Hematopoietic multipotent progenitor cell treated with erythropoietin and hydrocortisone succinate and interleukin-3 and kit ligand, for 8 days (in vitro differentiated cells): Measurements from ENCODE around the gene PAX3.
A peak's percentile ranks its signal among the peaks of the same experiment; 100 is the strongest.

Experiments used
- DNase-seq: peaks from one replicate; pipeline ENCODE4 v3.0.0-alpha.2; 2015

Gene PAX3

GRCh38 chr2:222298311-222299150 lies at the start of gene PAX3:
Gene PAX3, minus strand, starts transcription at chr2:222298998. Its CDS starts 383 bp downstream, at chr2:222298615.
- no peak for DNase-seq

GRCh38 chr2:222341331-222341730 lies 42.5 kb upstream of the PAX3 start:
- no peak for DNase-seq

DNA sequence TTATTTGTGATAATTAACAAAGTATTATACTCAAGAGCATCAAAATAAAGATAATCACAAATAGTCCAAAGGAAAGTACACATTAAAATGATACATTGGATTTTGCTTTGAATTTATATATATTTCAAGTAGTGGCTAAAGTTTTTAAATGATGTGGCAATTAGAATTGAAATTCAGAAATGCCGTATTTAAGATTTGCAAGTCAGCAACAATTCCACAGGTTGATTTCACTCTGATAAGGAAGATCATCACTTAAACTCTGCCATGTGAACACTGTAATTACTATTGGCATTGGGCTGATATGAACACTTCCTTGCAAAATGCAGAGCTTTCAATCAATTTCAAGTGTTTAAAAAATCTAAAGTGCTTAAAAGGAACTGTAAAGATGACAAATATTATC lies 39.6 kb upstream of the PAX3 start:
- no peak for DNase-seq

DNA sequence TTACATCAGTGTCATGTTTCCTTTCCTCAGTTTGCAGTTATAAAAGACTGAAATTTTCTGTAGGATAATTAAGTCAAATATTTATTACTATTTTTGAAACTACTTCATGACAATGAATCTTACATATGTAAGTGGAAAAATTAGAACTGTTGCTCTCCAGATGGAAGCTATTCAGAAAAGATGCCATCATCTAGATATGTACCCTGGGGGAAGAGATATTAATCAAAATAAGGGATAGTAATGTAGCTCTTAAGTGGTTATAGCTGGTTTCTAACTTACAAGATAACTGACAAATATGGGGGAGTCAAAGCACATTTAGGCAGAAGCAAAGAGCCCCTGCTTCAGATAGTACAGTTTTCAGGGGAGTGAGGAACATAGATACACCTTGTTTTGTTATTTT lies 38.1 kb upstream of the PAX3 start:
- DNase-seq = no peak

DNA sequence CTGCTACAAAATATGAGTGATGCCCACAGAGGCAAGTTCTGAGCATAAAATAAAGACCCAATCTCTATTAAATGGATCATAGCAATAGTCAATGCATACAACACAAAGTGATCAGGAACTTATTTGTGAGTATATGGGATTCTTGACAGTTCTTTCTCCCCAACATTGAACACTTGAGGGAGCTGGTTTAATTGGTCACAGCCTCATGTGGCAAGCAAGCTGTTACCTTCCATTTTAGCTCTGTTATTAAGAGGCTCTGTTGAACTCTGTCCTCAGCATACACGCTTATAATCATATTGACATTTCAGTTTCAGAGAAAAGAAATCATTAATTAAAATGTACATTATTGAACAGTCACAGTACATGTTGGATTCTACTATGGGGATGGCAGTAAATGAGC lies 37.6 kb upstream of the PAX3 start:
- DNase-seq = no peak

DNA sequence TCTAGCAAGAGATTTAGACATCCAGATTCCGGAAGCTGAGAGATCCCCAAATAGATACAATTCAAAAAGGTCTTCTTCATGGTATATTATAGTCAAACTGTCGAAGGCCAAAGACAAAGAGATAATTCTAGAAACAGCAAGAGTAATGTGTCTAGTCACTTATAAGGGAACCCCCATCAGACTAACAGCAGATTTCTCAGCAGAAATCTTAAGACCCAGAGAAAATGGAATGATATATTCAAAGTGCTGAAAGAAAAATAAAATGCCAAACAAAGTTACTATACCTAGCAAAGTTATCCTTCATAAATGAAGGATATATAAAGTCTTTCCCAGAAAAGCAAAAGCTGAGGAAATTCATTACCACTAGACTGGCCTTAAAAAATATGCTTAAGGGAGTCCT lies 36.1 kb upstream of the PAX3 start:
- no peak for DNase-seq

DNA sequence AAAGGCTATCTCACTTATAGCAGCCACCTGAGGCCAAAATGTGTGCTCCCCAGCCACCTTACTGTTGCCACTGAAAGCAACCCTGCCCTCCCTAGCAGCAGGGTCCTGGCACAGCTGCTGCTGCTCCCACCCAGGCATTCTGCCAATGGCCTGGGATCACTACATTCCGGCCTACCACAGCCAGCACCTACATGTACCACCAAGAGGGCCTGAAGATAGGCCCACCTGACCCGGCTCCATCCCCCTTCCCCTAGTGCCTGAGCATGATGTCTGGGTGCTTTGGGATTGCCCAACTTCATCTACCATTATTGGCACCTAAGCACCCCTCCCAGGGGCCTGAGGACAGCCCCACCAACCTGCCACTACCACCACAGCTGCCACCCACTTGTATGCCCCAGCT lies 34.6 kb upstream of the PAX3 start:
- DNase-seq = no peak

DNA sequence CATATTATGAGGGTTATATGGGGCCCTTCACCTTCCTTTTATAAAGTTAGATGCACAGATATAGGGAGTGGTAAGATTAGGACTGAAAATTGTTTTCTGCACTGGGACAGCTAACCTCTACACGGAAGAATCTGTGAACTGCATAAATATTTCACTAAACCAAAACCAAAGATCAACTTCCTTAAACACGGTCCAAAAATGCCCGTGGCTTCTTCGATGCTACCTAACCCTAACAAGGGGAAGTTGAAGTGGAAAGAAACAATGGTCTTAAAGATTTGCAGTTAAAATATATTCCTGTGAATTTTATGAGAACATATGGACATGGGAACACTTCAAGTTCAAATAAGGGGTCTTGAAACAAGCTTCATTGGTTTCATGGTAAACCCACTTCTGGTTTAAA lies 33.3 kb upstream of the PAX3 start:
- no peak for DNase-seq

DNA sequence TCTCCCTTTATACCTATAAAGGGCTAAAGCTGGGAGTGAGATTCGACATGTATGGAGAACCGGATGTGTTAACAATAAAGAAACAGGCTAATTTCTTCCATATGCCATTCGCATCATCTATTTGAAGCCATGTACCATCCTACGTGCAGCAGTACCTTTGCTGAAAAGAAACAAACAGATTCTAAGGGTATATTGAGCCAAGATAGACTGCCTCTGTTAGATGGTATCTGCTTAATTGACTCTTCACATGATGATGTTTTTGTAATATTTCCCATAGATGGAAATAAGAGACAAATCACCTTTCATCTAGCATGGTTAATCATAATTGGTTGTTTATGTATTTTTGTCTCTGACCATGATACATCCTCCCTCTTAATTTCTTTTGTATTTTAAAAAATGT lies 32.1 kb upstream of the PAX3 start:
- DNase-seq = no peak

DNA sequence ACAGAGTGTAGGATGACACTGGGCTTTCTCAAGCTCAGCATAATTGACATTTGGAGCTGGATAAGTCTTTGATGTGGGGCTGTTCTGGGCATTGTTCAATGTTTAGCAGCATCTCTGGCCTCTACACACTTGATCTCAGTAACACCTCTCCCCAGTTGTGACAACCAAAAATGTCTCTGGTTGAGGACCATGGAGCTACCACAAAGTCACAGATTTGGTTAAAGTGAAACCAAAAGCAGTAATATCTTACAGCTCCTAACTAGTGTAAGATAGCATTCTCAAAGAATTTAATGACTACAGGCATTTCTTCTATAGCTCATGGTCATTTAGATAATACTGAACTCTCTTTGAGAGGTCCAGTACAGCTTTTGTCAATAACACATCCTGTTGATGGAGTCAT lies 23.4 kb upstream of the PAX3 start:
- no peak for DNase-seq

DNA sequence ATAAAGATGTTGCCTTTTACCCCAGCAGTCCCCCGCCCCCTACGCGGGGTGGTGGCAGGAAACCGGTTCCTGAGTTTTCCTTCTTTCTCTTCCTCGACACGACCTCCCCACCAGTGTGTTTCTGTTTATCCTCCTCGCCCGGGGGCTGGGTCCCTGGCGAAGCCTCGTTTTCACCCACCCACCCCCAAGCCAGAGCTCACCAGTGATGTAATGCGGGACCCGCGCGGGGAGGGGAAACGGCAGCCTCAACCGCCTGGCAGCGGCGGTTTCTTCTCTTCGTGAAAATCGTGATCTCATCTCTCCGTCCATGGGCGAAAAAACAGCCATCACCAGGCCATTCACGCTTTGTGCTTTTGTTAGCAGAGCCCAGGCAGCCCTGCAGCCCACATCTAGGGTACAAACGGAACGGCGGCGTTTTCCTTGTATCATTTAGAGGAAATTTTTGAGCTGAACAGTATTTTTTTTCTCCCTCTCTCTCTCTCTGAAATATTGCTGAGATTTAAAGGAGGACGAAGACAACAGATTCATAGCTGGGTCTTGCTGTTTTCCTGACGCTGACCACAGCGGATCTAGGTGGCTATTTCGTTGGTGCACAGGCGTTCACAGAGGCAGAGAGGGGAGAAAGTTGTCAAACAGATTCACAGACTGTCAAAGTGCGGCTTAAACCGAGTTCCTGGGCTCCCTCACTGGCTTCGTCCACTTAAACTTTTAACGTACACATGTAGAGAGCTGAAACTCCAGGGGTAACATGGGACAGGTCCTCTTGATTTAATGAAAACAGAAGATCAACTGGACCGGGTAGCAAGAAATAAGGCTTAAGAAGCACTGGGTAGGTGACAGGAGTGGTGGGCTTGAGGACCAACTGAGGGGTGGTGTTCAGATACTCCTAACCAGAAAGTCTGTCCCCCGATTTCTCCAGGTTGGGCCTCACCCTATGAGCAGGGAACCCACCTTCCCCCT lies 21.9 kb upstream of the PAX3 start:
- DNase-seq = no peak

DNA sequence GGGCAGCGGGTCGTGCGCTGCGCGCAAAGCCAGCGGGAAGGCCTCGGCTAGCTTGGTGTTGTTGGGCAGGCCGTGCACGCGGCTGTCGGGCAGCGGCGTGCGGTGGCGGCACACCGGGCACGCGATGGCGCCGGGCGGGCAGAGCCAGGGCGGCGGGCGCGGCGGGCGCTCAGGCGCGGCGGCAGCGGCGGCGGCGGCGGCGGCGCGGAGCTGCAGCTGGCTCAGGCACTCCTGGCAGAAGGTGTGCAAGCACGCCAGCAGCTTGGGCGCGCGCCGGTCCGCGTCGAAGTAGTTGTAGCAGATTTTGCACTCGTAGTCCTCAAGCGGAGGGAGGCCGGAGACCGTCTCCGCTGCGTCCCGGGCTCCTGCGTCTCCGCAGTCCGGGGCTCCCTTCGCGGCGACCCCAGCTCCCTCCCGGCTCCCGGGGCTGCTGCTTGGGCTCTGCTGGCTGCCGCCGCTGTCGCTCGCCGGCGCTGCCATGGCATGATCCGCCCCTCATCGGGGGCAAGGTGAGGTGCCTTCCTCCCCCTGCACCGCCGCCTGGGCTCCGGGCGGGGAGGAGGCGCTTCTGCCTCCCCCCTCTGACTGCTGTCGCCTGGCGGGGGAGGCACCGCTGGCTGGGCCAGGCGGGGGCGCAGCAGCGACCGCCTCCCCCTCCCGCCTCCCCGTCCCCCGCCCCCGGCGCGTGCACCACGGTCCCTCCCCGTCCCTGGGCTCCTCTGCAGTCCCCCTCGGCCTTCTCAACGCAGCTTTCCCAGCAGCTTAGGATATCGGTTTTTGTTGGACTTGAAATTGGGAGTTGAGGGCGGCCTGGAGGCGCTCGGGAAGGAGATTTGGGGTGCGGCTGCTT lies 21.0 kb upstream of the PAX3 start:
- no peak for DNase-seq

DNA sequence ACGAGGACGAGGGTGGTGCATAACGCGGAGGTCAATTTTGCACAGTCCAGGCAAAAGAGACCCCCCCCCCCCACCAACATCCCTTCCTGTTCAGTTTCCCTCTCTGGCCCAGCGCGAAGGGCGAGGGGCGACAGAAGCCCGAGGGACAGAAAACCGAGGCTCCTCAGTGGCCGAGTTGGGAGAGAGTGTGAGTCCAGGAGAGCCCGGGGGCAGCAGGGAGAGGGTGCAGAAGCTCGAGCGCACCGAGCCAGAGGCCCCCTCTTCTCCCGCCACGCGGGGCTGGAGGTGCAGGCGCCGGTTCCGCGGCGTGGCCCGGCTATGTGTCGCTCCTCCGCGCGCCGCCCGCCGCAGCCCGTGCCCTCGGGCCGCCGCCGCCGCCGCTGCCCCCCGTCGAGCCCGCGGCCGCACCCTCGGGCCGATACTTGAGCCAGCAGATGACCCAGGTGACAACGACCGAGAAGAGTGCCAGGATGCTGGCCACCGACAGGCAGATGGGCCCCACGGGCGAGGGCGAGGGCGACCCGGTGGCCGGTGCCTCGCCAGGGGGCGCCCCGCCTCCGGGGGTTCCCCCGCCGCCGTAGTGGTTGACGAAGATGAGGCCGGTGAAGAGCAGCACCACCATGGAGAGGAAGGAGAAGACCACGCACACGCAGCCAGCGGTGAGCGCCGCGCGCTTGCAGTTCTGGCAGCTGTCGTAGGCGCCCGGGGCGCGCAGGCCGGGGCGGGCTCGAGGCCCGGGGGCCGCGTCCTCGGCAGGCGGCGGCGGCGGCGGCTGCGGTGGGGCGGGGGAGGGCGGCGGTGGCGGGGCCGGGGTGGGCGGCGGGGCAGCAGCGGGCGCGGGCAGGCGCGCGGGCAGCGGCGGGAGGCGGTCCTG lies 20.2 kb upstream of the PAX3 start:
- peak; percentile 14 for DNase-seq

DNA sequence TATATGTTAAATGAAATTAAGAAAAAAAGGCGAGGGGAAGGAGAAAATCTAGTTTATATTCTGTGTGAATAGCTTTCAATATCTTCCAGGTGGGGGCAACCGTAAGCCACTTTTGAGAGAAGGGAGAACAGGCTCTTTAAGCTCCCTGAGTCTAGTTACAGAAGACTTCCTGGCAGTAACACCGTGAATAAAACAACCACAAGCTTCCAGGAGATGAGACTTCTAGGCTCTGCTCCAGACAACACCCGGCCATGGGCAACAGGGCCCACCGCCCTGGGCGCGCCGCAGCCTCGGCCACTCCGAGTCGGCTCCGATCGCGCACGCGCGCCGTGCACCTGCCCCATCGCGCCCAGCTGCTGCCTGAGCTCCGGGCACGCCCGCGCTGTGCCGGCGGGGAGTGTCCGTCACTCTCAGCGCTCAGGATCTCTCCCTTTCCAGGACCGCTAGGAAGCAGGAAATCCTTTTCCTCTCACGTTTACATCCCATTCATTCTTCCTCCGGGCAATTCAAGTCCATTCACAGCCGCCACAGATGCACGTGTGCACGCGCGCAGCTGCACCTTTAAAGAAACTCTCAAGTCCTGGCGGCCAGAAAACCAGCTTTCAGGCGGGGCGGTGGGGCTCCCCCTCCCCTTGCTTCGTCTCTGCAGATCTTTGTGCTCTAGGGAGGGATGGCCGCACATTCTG lies 19.4 kb upstream of the PAX3 start:
- peak; percentile 73 for DNase-seq

DNA sequence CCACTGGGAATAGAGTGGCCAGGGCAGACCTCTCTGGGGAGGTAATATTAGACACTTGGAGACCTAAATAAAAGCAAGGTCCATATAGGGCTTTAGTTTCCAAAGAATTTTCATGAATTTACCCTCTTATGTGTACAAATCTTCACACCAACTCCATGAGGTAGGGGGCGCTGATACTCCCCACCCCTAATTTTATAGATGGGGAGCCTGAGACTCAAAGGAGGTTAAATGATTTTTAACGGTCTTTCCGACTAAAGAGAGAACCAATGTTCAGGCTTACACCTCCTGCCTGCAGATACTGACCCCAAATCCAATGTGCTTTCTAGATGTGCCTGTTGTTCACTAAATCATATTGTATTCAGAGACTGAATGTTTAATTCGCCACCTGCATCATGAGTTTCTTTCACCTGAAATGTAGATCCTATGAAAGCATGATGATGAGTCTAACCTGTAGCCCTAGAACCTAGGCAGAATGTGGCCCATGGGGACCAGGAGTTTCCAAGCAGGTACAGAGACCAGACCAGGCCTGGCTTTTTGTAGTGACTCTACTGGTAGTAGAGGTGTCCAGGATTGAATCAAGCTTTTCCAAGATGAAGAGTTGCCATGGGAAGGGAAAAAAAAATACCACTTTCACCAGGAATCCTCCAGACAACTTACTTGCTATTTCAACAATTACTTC lies 16.8 kb upstream of the PAX3 start:
- no peak for DNase-seq

- no peak for DNase-seq
Measured at GRCh38 chr2:222313816-222314215, 15.0 kb upstream of the PAX3 start.

DNA sequence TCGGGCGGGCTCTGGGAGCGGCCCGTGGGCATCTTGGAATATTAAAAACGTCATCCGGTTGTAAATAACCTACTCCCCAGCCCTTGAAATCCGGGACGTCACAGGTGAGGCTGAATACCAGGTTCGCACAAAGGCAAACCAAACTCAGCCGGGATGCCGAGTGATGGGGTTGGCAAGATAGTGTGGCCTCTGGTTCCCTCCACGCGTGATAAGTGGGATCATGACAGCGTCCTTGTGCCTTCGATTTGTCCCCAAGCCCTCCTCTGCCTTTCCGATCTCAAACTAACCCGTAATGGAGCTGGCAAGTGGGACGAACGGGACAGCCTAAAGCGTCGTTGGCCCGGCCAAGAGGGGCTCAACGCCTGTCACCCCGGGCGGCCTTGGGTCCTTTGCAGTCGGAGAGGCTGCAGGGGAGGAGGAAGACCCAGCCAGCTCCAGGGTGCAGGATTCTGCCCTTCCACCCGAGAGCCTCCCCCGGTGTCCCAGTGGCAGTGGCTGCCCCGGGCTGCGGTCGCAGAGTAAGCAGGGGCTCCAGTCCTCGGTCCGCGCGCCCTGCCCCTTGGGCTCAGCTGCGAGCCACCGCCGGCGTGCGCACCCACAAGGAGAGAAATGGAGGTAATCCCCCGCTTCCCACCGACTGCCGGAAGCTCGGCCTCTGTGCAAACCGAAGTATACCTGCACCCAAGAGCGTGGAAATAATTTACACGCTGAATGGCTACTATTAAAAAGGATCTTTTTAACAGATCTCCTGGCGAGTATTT lies 13.4 kb upstream of the PAX3 start:
- no peak for DNase-seq

DNA sequence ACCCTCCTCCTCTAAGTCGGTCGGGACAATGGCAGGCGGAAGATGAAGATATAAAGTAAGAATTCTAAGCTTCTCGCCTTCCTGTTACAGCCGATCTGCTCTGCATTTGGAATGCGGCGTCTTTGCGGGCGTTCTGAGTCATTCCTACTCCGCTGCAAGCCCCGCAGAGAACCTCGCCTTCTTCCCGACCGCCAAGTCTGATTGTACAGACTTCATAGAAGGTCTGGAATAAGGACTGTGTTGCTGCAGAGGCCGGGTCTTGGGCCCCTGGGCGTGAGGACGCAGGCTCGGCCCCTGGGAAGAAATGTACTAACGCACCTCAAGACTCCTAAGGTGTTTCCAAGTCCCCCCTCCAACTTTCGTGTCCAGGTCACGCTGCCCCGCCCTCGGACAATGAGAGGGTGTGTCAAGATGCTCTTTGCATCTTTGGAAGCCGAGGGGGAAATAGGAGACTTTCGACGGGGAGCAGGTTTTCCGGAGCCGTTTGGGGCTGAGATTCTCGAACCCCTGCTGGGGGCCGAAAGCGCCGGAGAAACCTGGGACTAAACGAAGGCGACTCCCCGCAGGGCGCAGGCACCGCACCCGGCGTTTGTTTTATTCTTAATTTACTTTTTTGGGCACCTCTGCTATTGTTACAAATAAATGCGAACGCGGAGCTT lies 12.7 kb upstream of the PAX3 start:
- DNase-seq = no peak

GRCh38 chr2:222310747-222311318 lies 12.0 kb upstream of the PAX3 start:
- no peak for DNase-seq
